GM19240 (cell line): ENCODE data around the gene ZBTB16.

Experiments
- DNase-seq: peaks from one replicate; pipeline ENCODE4 v3.0.0; 2011; ENCODE audit warnings: low spot score; ENCODE audit not compliant: insufficient read length

The ZBTB16 gene

GRCh38 chr11:114257621-114258558, 198.4 kb downstream of the ZBTB16 start:
- DNase-seq = no peak

DNA sequence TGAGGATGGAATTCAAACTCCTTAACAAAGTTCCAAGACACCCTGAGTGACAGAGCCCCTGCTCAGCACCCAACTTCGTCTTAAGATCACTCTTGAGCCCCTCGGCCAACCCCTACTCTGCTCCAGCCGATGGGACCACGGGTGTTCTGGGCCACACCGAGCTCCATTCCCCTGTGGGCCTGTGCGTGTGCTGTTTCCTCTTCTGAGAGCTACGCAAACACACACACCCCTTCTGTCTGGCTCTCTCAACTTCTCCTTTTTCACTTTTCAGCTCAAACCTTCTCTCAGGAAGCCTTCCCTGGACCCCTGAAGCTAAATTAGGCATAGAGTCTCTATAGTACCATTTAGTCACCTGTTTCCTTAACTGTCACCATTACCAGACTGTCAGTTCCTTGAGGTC, 199.2 kb downstream of the ZBTB16 start:
- no peak for DNase-seq

- no peak for DNase-seq
These were observed 199.6 kb downstream of the ZBTB16 start for GRCh38 chr11:114259124-114259526.

DNA sequence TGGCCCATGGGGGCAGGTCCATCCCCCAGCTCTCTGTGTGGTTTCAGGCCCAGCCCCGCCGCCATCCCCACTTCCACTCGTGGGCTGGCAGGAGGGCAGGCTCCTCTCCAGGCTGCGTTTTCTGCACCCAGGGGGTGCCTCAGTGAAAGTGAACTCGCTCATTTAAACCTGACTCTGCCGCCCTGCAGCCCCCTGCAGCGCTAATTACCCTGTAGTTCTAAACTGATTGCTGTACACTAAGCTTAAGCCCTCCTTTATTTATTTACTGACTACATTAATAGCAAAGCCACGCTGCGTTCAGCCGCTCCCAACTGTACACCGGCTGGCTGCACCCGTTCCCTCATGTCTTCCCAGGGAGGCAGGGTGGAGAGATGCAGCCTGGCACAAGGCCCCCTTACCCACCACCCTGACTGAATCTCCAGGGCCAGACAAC, 200.1 kb downstream of the ZBTB16 start:
- DNase-seq = no peak

DNA sequence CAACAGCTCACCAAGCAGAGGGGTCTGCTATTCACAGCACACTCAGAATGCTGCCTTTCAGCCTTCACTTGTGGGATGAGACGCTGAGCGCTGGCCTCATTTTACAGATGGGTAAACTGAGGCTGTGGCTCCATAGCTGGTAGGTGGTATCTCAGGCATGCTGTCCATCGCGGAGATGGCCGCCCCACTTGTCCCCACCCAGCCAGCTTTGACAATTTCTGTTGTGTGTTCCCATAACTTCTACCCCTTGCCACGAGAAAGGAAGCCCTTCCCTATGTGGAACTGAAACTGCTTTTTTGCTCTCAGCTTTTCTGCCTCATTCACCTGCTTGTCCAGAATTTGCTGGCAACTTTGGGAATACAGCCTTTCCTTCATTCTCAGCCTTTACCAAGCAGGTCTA, 200.6 kb downstream of the ZBTB16 start:
- no peak for DNase-seq

DNA sequence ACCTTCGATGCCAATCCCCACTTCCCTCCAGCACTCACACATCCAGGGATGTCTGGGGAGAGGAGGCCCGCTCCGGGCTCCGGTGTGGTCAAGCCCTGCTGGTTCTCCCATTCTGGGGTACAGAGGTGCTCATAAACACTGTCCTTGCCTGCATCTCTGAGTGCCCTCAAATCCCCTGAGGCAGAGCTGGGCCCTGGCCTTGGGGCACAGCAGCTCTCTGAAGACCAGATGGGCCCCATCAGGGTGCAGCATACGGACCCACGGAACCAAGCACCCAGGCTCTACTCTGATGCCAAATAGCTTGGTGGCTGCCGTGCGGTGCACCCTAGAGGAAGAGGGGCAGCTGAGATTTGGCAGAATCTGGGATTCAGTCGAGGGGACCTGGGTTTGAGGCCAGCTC, 201.0 kb downstream of the ZBTB16 start:
- DNase-seq = no peak

DNA sequence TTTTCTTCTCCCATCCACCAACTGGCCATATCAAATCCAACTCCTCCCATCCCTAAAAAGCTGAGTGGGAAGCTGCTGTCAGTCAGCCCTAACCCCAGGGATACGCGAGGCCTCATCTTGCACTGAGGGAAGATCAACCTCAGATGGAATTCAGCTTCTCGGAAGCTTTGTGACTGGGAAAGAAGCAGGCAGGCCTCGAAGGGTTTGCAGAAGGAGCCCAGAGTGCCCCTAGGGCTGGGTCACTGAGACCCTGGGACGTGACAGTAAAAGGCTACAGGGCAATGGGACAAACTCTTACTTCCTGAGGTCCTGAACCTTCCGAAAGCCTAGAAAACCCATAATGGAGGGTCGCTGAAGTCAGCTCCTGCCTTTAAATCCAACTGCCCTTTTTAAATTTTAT, 202.3 kb downstream of the ZBTB16 start:
- DNase-seq = no peak

DNA sequence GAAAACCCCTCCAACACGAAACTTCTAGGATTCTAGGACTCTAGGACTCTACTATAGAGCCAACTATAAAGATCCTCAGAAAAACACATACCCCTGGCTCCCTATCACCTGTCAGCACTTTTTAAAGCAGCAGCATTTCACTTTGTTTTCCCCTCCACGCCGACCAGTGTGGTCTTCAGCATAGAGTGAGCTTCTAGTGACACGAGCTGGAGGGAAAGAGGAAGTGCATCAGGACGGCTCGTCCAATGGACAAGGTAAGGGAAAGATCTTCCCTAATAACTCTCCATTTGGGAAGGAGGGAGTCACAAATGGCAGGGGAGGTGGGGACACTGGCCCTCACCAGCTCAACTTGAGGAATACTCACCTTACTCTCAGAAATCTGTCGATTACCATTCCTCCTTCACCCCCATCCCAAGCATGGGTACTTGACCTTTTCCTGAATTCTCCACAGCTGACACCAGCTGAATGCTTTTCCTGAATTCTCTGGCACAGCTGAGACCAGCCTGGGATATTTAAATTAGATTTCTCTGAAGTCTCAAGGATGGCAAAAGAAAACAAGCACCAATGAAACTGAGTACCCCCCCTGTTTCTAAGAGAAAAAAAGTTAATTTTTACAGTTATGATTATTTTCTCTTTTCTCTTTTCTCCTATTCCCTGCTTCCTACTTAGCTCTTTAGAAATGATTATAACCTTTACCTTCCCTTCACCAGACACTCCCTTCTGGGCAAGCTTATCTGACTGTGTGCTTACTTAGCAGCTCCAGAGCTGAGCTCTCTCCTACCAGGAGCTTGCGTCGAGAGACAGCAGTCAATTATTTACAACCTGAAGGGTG, 203.4 kb downstream of the ZBTB16 start:
- no peak for DNase-seq

DNA sequence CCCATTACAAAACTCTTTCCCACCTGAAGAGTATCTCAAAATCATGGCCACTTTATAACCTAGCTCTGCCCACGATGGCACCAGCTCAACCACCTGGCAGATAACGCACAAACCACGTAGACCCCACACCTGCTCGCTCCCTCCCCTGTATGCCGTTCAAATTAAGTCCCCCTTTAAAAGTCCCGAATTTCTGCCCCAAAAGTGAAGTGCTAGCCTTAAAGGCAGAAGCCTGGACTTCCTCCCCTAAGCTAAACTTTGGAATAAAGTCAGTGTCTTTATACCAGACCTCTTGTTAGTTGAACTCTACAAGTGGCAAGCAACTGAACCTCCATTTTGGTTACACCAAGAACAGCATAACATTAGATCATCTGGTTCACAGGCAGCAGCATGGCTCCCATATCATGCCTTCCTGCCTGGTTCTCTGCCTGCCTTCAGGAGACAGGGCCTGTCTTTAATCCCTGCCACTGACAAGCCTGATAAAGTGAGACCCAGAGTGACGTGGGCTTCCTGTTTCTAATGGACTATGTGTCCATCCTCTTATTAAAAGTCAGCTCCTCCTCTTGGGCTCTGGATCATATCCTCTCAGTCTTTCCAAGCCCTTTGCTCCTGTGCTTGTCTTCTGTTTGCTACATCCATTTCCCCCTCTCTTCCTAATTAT, 204.1 kb downstream of the ZBTB16 start:
- no peak for DNase-seq

DNA sequence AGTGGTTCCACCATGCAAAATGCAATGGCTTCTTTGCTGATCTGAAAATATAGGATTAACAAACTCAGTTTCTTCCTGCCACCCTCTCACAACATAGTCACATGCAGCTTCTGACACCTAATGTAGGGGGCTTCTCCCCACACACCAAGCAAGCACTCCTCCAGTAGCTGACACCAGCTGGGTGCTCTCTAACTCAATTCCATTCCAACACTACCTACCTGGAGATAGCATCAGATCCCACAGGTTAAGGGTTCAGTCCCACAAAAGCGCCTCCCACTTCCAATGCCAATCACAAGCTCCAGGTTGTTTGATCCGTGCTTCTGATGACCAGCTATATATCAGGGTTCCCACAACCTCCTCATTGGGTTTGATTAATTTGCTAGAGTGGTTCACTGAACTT, 204.9 kb downstream of the ZBTB16 start:
- DNase-seq = no peak

GRCh38 chr11:114265122-114265878, 205.8 kb downstream of the ZBTB16 start:
- no peak for DNase-seq

DNA sequence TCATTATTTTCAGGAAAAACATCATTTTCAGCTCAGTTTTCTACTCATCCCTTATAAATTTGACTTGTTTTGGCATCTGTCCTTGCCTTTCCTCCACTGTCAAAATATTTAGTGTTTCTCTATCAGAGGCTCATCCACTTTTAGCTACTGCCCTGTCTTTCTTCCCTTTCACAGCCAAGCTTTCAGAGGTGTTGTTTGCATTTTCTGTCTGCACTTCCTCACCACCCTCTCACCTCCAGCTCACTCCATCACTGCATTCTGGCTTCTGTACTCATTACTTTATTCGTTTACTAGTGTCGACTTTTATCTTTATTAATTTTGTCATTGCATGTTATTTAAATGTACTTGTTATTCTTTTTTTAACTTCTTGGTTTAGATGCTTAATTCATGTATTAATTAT, 210.0 kb downstream of the ZBTB16 start:
- no peak for DNase-seq

DNA sequence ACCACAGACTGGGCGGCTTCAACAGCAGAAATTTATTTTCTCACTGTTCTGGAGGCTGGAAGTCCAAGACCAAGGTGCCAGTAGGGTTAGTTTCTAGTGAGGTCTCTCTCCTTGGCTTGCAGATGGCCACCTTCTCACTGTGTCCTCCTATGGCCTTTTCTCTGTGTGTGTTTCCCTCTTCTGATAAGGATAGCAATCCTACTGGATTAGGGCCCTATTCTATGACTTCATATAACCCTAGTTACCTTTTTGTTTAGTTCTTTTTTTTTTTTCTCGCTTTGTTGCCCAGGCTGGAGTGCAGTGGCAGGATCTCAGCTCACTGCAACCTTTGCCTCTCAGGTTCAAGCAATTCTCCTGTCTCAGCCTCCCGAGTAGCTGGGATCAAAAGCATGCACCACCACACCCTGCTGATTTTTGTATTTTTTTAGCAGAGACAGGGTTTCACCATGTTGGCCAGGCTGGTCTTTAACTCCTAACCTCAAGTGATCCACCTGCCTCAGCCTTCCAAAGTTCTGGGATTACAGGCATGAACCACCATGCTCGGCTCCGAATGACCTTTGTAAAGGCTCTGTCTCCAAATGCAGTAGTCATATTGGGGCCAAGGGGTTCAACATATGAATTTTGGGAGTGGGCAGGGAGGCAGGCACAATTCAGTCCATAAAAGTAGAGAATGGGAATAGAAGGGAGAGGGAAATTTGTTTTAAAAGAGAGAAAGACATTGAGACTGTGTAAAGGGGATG, 211.2 kb downstream of the ZBTB16 start:
- no peak for DNase-seq

GRCh38 chr11:114271316-114271715, 211.8 kb downstream of the ZBTB16 start:
- DNase-seq = no peak

- DNase-seq = no peak
These were observed 212.8 kb downstream of the ZBTB16 start for GRCh38 chr11:114272311-114272710.

- DNase-seq = no peak
These were observed 213.6 kb downstream of the ZBTB16 start for GRCh38 chr11:114273071-114273470.

- DNase-seq = no peak
These were observed 214.6 kb downstream of the ZBTB16 start for GRCh38 chr11:114273890-114274635.

- DNase-seq = no peak
These were observed 215.1 kb downstream of the ZBTB16 start for GRCh38 chr11:114274637-114275036.

GRCh38 chr11:114275280-114275679, 215.8 kb downstream of the ZBTB16 start:
- no peak for DNase-seq

GRCh38 chr11:114276077-114276476, 216.6 kb downstream of the ZBTB16 start:
- no peak for DNase-seq
